ENCODE measurements around the gene PML. TPM values are rescaled to one million over a fixed set of nuclear protein-coding genes. Genes with fewer than 3 reads are reported as not detected.

Gene PML
- total RNA-seq, 3 donors from 2014 or later = 27.6 to 52.2 (median 35.6) TPM

- no peak overlapping the region for H3K4me3 ChIP-seq
- ATAC-seq (no peak), DNase-seq (no peak)
- H3K9me3 ChIP-seq = no peaks in the 10 kb centered on the region
- H3K4me1 ChIP-seq (ENCODE audit: low read depth) = no peaks in the 10 kb centered on the region
- peaks cover 3% of the 10 kb centered on the region for H3K36me3 ChIP-seq (ENCODE audit: low read depth)
- no peak for TF ChIP-seq CTCF (IDR thresholded peaks at IDR 0.05)
- intact Hi-C loops (cut with DNase I, micrococcal nuclease) = loop anchor here in 1 of 2 donors (10.0 kb wide), 1 partner anchor 48 kb away; no protein-coding TSS in a partner anchor
Measured at GRCh38 chr15:74032606-74033561, 38.4 kb downstream of the PML start.

GRCh38 chr15:74034206-74034755 lies 39.8 kb downstream of the PML start:
- ATAC-seq = no peak

GRCh38 chr15:74035121-74036017 lies 40.9 kb downstream of the PML start:
- Histone ChIP-seq H3K36me3 (ENCODE audit: low read depth) (peaks cover 3% of the 10 kb centered on the region), H3K9me3 (no peaks in the 10 kb centered on the region), H3K4me3 (no peak overlapping the region), H3K4me1 (ENCODE audit: low read depth) (no peaks in the 10 kb centered on the region)
- DNase-seq = no peak
- intact Hi-C loops (cut with DNase I, micrococcal nuclease) = loop anchor here in 1 of 2 donors (10.0 kb wide), 1 partner anchor 51 kb away; no protein-coding TSS in a partner anchor
- no peak for TF ChIP-seq CTCF (IDR thresholded peaks at IDR 0.05)
- ATAC-seq = no peak

More at GRCh38 chr15:74034206-74034755, 39.8 kb downstream of the PML start:
- Histone ChIP-seq H3K4me3 (no peak overlapping the region), H3K36me3 (ENCODE audit: low read depth) (peaks cover 3% of the 10 kb centered on the region), H3K9me3 (no peaks in the 10 kb centered on the region), H3K4me1 (ENCODE audit: low read depth) (no peaks in the 10 kb centered on the region)
- TF ChIP-seq CTCF (IDR thresholded peaks at IDR 0.05) = no peak
- no peak for DNase-seq
- intact Hi-C loops (cut with DNase I, micrococcal nuclease) = loop anchor here in 1 of 2 donors (10.0 kb wide), 1 partner anchor 49 kb away; no protein-coding TSS in a partner anchor

DNA sequence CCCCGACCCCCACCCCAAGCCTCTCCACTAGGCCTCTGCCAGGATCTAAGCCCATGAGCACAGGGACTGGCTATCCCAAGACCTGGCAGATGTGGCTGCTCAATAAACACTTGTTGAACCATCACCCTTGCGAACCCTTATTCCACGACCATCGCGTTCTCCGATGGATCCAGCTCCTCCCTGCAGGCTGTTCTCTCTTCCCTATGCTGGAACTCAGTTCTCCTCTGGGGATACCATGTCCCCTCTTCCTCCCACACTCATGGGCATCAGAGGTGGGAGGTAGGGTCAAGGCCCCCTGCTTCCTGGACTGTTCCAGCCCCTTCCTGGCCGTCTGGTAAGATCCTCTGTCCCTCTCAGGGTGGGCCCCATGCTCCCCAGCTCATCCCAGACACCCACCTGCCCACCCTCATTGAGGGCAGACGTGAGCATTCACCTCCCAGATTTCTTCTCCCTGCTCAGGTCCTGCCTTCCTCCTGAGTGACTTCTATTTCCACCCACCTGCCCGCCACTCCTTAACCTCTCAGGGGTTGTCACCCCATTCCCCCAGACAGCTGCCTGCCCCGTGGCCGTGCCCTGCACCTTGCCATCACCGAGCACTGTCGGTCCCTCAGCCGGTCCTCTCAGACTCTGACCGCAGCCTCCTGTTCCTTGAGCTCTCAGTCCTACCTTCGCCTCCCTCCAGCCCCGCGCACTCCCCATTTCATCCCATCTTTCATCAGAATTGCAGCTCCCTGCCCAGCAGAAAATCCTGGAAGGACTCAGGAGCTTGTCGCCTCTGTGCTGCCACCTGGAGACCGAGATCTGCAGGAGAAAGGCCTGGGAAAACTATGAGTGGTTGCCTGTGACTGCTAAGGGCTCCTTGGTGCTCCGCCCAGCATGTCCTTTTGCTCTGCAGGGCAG lies 42.0 kb downstream of the PML start:
- H3K4me3 ChIP-seq = no peak overlapping the region
- DNase-seq = peak in 2 of 3 donors; percentile 69 to 76
- H3K36me3 ChIP-seq (ENCODE audit: low read depth) = peaks cover 3% of the 10 kb centered on the region
- peaks cover 2% of the 10 kb centered on the region for H3K4me1 ChIP-seq (ENCODE audit: low read depth)
- intact Hi-C loops (cut with DNase I, micrococcal nuclease) = loop anchor here in 1 of 2 donors (10.0 kb wide), 1 partner anchor 52 kb away; no protein-coding TSS in a partner anchor
- H3K9me3 ChIP-seq = no peaks in the 10 kb centered on the region
- ATAC-seq = peak; percentile 57
- TF ChIP-seq CTCF (IDR thresholded peaks at IDR 0.05) = peak; percentile 23

All from mucosa of descending colon (tissue), 3 donors.